Kidney (tissue), 14 donors: ENCODE results near the gene RAPH1. TPM values are rescaled to one million over a fixed set of nuclear protein-coding genes. Genes with fewer than 3 reads are reported as not detected.

ENCODE experiments used
- DNase-seq, 5 donors: peaks; one replicate each; pipeline ENCODE4 v3.0.0-alpha.2; 2013 to 2020
- FAIRE-seq: peaks from 2 replicates; lab custom pipeline; 2012; peaks lifted over from hg19 to GRCh38; lab: Jason Lieb, UNC
- H3K27ac ChIP-seq, 2 donors: one replicate each; pipeline ENCODE4 v1.7.0; 2013; ENCODE audit warnings: low read depth in 2 of 2, low read length in 2 of 2, inconsistent platforms in 1 of 2
- H3K27me3 ChIP-seq: one replicate; pipeline ENCODE4 v1.7.1; 2013; ENCODE audit warnings: low read length, inconsistent platforms; ENCODE audit not compliant: control insufficient read depth, insufficient read depth
- H3K36me3 ChIP-seq, 3 donors: one replicate each; pipeline versions ENCODE4 v1.7.0 to v1.7.1; 2013; ENCODE audit warnings: low read length in 3 of 3, control low read depth in 1 of 3, inconsistent platforms in 1 of 3; ENCODE audit not compliant: insufficient read depth in 3 of 3, control insufficient read depth in 2 of 3
- H3K4me1 ChIP-seq, 3 donors: one replicate each; pipeline versions ENCODE4 v1.7.0 to v1.7.1; 2013; ENCODE audit warnings: low read length in 3 of 3, inconsistent platforms in 1 of 3, low read depth in 1 of 3; ENCODE audit not compliant: control insufficient read depth in 2 of 3, insufficient read depth in 2 of 3
- H3K4me3 ChIP-seq, 3 donors: one replicate each; pipeline versions ENCODE4 v1.7.0 to v1.8.1; 2013; ENCODE audit warnings: low read length in 3 of 3, control low read depth in 1 of 3, inconsistent platforms in 1 of 3
- H3K9ac ChIP-seq, 3 donors: one replicate each; pipeline versions ENCODE4 v1.7.0 to v1.7.1; 2013; ENCODE audit warnings: low read length in 3 of 3, control low read depth in 1 of 3, inconsistent platforms in 1 of 3
- H3K9me3 ChIP-seq, 3 donors: one replicate each; pipeline versions ENCODE4 v1.7.0 to v1.7.1; 2013; ENCODE audit warnings: low read length in 3 of 3, control low read depth in 1 of 3, inconsistent platforms in 1 of 3; ENCODE audit not compliant: control insufficient read depth in 2 of 3, insufficient read depth in 1 of 3
- intact Hi-C: fragments of 100-400 bp; cut with DNase I; formaldehyde crosslinking; loops from one replicate; pipeline ENCODE4 v1.11.1; 2022
- polyA plus RNA-seq: library from polyadenylated mRNA; stranded (reverse); fragments of 350-450 nt; fragmentation: Illumina TruSeq; extraction: RNeasy Lipid Tissue Mini Kit (QIAGEN cat#74804); gene quantifications from one replicate; pipeline ENCODE4 v1.2.3, GENCODE V29; 2014; ENCODE audit warnings: low read depth, low replicate concordance; ENCODE audit not compliant: insufficient read depth
- total RNA-seq: library from RNA; stranded (reverse); fragmentation: NEBNext Ultra II Directional; extraction: Animal tissue kit (Norgen Biotek cat#: 25700); gene quantifications from one replicate; pipeline ENCODE4 v1.2.1, GENCODE V29; 2021
- TF ChIP-seq, protein P1 (sequence below): IDR thresholded peaks from 3 replicates; pipeline ENCODE4 v1.5.1; 2012; ENCODE audit warnings: mild to moderate bottlenecking, moderate library complexity, borderline replicate concordance; ENCODE audit not compliant: insufficient read depth; ENCODE audit errors: extremely low read depth
- donor health status: control.
- donor health status: control.
- donor health status: control.
- donor health status: control.
- donor health status: control.
- donor health status: DM: yes; HTN: yes; CAD: no.
- donor health status: Normal renal cell carcinoma (clear cell type).

Gene RAPH1
- total and polyA plus RNA-seq, 2 donors from 2014 or later = 3.5 to 90.7 TPM

DNA sequence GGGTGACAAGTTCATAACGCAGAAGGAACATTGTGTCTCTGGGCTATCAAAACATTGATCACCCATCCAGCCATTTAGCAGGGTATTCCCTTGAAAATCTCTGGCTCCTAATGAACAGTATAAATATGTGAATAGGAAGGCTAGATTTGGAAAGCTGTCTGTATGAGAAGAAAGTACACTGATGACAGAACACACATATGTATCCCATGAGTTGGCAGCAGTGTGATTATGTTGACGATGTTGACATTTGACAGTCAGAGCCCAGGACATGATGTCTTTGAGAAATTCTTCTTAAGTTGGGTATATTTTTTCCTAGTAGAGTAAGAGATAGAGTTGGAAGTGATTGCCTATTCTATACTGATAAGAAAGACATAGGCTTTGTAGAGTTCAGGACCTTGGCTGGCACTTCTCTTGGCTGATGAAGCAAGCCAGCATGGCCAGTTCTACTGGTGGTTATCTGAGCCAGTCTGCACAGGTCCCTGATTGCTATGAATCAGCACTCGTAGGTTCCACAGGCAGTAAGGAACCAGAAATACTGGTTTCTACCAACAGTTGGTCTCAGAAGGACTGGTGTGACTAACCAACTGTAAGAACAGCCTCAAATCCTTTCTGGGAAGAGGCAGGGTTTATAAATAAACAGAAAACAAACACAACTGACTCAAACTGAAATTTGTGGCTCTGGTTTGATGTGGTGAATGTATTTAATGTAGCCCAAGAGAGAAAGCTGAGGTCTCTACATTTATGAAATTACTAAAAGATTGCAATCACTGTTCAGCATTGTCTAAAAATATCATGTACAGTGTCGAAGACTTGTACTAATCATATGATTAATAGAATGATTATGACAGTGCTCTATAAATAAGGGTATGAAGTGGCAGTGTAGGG, 43.9 kb upstream of the RAPH1 start:
- peaks cover 3 to 18% (median 16%) of the 10 kb centered on the region in 3 donors for H3K4me1 ChIP-seq
- peak overlapping the region; percentile 48 to 74 for H3K27ac ChIP-seq
- intact Hi-C loops = no loop called here
- TF ChIP-seq, protein P1, sequence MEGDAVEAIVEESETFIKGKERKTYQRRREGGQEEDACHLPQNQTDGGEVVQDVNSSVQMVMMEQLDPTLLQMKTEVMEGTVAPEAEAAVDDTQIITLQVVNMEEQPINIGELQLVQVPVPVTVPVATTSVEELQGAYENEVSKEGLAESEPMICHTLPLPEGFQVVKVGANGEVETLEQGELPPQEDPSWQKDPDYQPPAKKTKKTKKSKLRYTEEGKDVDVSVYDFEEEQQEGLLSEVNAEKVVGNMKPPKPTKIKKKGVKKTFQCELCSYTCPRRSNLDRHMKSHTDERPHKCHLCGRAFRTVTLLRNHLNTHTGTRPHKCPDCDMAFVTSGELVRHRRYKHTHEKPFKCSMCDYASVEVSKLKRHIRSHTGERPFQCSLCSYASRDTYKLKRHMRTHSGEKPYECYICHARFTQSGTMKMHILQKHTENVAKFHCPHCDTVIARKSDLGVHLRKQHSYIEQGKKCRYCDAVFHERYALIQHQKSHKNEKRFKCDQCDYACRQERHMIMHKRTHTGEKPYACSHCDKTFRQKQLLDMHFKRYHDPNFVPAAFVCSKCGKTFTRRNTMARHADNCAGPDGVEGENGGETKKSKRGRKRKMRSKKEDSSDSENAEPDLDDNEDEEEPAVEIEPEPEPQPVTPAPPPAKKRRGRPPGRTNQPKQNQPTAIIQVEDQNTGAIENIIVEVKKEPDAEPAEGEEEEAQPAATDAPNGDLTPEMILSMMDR = no peak
- no peak overlapping the region for H3K9ac ChIP-seq
- FAIRE-seq (peak; percentile 6), DNase-seq (peak in 4 of 5 donors; percentile 25 to 79 (median 61))
- no peaks in the 10 kb centered on the region for H3K36me3 ChIP-seq
- H3K9me3 ChIP-seq = no peaks in the 10 kb centered on the region
- no peak overlapping the region for H3K4me3 ChIP-seq
- H3K27me3 ChIP-seq = no peaks in the 10 kb centered on the region

DNA sequence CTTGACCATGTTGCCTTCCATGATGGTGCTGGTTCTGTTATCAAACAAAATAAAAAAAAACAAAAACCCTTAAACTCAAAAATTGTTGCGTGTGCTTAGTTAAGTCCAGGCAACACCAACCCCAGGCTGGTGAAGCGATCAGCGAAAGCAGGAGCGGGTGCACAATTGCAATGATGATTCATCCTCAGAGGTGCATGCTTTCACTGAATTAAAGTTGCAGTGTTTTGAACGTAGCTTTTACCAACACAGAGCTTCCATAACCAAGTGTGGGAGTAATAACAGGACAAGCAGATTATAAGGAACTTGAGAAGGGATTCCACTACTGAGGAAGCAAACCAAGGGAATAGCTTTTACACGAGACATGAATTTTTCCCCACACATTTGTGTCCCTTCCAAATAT, 39.7 kb upstream of the RAPH1 start:
- DNase-seq = no peak
- Histone ChIP-seq H3K36me3 (no peaks in the 10 kb centered on the region), H3K4me3 (no peak overlapping the region), H3K27ac (no peak overlapping the region), H3K4me1 (peaks cover 0 to 7% (median 6%) of the 10 kb centered on the region in 3 donors), H3K27me3 (no peaks in the 10 kb centered on the region), H3K9me3 (no peaks in the 10 kb centered on the region), H3K9ac (no peak overlapping the region)
- FAIRE-seq = no peak
- TF ChIP-seq, protein P1 = no peak
- intact Hi-C loops = no loop called here

DNA sequence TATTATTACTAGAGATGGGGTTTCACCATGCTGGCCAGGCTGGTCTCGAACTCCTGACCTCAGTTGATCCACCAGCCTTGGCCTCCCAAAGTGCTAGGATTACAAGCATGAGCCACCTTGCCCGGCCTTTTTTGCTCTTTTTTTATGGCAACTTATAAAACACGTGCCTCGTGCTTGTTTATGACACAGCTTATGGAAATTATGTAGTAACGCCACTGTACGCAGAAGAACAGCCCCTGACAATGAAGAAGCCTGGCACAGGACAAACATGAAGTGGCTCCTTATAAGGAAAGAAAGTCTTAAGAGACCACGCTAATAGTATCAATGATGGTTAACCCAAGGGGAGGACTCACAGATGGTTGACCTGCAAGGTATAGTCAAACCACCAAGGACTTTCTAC, 37.2 kb upstream of the RAPH1 start:
- DNase-seq (no peak), FAIRE-seq (no peak)
- TF ChIP-seq, protein P1 = no peak
- no peak overlapping the region for H3K27ac ChIP-seq
- H3K36me3 ChIP-seq = no peaks in the 10 kb centered on the region
- no peaks in the 10 kb centered on the region for H3K4me1 ChIP-seq
- H3K9me3 ChIP-seq = no peaks in the 10 kb centered on the region
- H3K4me3 ChIP-seq = no peak overlapping the region
- intact Hi-C loops = no loop called here
- no peak overlapping the region for H3K9ac ChIP-seq
- no peaks in the 10 kb centered on the region for H3K27me3 ChIP-seq
